K562 (cell line): ENCODE data around the gene SYMPK. TPM values are rescaled to one million over a fixed set of nuclear protein-coding genes. Genes with fewer than 3 reads are reported as not detected.

Experiments used
- BACH1 ChIP-seq: fragments of 200-800 bp; sonication (Bioruptor generic); IDR thresholded peaks from 2 replicates; pipeline ENCODE4 v1.6.1; 2016; ENCODE audit warnings: missing genetic modification characterization, missing compliant biosample characterization
- BRCA1 ChIP-seq, 2 experiments: fragments of 450-650 bp in 1 of 2; sonication (generic) in 1 of 2; formaldehyde crosslinking in 1 of 2; IDR thresholded peaks; 2 replicates each; pipeline versions ENCODE4 v1.5.0 to v1.6.1; 2017 to 2020; ENCODE audit warnings: mild to moderate bottlenecking in 1 of 2, missing genetic modification reagents in 1 of 2
- DDX20 ChIP-seq: fragments of 450-650 bp; IDR thresholded peaks from 2 replicates; pipeline ENCODE4 v1.6.1; 2016; ENCODE audit warnings: missing genetic modification characterization, low read depth, mild to moderate bottlenecking, missing compliant biosample characterization, moderate library complexity
- KAT8 ChIP-seq: fragments of 450-650 bp; IDR thresholded peaks from 2 replicates; pipeline ENCODE4 v1.6.1; 2016; ENCODE audit warnings: low read depth, mild to moderate bottlenecking
- POLR2G ChIP-seq: fragments of 200-400 bp; formaldehyde crosslinking; IDR thresholded peaks from 2 replicates; pipeline ENCODE4 v1.6.1; 2017; ENCODE audit warnings: low read depth, mild to moderate bottlenecking, antibody characterized with exemption, low read length, moderate library complexity
- RBM39 ChIP-seq: fragments of 200-400 bp; formaldehyde crosslinking; optimal IDR thresholded peaks from 2 replicates; pipeline ENCODE3; 2018; ENCODE audit warnings: low read depth, low read length
- TEAD2 ChIP-seq: fragments of 450-650 bp; IDR thresholded peaks from 2 replicates; pipeline ENCODE4 v1.6.1; 2016; ENCODE audit warnings: missing genetic modification characterization, control low read depth, missing compliant biosample characterization
- ZFX ChIP-seq: sonication (generic); formaldehyde crosslinking; IDR thresholded peaks from 2 replicates; pipeline ENCODE4 v1.8.0; 2022; ENCODE audit warnings: mild to moderate bottlenecking, missing genetic modification reagents, moderate library complexity
- ZNF165 ChIP-seq: fragments of 250-450 bp; sonication (Bioruptor Pico); IDR thresholded peaks from 2 replicates; pipeline ENCODE4 v1.4.0; 2020; ENCODE audit warnings: borderline replicate concordance
- ZNF551 ChIP-seq: fragments of 250-450 bp; sonication (Bioruptor Pico); IDR thresholded peaks from 2 replicates; pipeline ENCODE4 v1.5.0; 2021; ENCODE audit warnings: mild to moderate bottlenecking, moderate library complexity
- polyA plus RNA-seq, 8 experiments: library from polyadenylated mRNA; depleted of rRNA in 4 of 8; stranded (reverse) in 5 of 8; unstranded in 3 of 8; fragments of >200 nt; fragmentation: Nextera tagmentation in 2 of 8; fragmentation: Illumina TruSeq in 1 of 8; extraction: Ambion mirVana in 2 of 8; extraction: Trizol in 1 of 8; gene quantifications; 2 replicates each; pipeline versions ENCODE4 v1.2.1 to v1.2.3, GENCODE V29; 2011 to 2014; ENCODE audit warnings: inconsistent platforms in 1 of 8, missing spikeins in 1 of 8
- total RNA-seq, 7 experiments: library from RNA; depleted of rRNA in 6 of 7; stranded (reverse); fragments of >200 nt in 6 of 7; fragmentation: Illumina TruSeq in 2 of 7; extraction: Trizol in 2 of 7; gene quantifications; 2 replicates each; pipeline versions ENCODE4 v1.2.1 to v1.2.3, GENCODE V29; 2011 to 2021; ENCODE audit warnings: low replicate concordance in 1 of 7
- TF ChIP-seq, protein P1 (sequence below): sonication (generic); formaldehyde crosslinking; IDR thresholded peaks from 2 replicates; pipeline ENCODE4 v1.8.1; 2023; ENCODE audit warnings: mild to moderate bottlenecking, missing genetic modification reagents, moderate library complexity
- TF ChIP-seq, protein P2 (sequence below): IDR thresholded peaks from 2 replicates; pipeline ENCODE4 v1.6.1; 2016; ENCODE audit warnings: missing genetic modification characterization, missing compliant biosample characterization
- TF ChIP-seq, protein P3 (sequence below): fragments of 450-650 bp; formaldehyde crosslinking; IDR thresholded peaks from 2 replicates; pipeline ENCODE4 v1.4.0; 2022; ENCODE audit warnings: missing genetic modification characterization
- TF ChIP-seq, protein P4 (sequence below): fragments of 200-800 bp; sonication (Bioruptor generic); IDR thresholded peaks from 2 replicates; pipeline ENCODE4 v1.6.1; 2016; ENCODE audit warnings: missing genetic modification characterization, missing compliant biosample characterization
- TF ChIP-seq, protein P5 (sequence below): fragments of 250-450 bp; sonication (Bioruptor Pico); IDR thresholded peaks from 2 replicates; pipeline ENCODE4 v1.6.1; 2021; ENCODE audit warnings: mild to moderate bottlenecking

Gene SYMPK
- total and polyA plus RNA-seq, 9 of the 15 experiments (the other 6 are each of a cell fraction or from before 2014, with no cell fraction given) = 0.73 to 95.5 (median 58.4) TPM

DNA sequence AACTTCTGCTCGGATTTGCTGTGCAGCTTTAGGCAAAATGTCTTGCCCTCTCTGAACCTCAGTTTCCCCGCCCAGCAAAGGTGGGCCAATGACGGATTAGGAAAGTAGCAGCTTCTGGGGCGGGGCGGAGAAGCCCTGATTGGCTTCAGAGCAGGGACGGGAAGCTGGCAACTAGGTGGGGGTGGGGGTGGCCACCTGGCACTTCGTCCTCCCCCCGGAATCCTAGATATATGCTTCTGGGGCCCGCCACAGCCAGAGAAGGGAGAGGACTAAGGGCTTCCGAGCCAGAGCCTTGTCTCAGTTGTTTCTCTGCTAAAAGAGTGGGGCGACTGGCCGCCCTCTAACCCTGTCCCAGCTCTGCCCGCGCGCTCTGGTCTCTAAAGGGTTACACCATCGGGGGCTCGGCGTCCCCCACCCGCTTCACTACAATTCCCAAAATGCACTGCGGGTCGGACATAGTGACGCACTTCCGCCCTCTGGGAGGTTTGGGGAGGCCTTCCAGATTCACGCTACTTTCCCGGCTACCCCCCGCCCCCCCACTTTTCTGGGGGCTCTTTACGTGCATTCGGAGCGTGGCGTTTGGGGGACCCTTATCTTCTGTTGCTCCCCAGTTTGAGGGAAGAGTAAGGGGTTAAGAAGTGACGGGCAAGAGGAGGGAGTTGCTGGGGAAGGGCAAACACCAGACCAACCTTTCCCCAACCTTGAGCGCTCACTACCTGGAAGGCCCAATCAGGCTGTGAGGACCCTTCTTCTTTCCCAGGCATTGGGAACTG, 23.7 kb upstream of the SYMPK start (continued):
- TF ChIP-seq, protein P1, sequence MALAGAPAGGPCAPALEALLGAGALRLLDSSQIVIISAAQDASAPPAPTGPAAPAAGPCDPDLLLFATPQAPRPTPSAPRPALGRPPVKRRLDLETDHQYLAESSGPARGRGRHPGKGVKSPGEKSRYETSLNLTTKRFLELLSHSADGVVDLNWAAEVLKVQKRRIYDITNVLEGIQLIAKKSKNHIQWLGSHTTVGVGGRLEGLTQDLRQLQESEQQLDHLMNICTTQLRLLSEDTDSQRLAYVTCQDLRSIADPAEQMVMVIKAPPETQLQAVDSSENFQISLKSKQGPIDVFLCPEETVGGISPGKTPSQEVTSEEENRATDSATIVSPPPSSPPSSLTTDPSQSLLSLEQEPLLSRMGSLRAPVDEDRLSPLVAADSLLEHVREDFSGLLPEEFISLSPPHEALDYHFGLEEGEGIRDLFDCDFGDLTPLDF (CRISPR knock-in tag) = peak; percentile 78
- TF ChIP-seq BACH1 (tag) (no peak), BRCA1 (IDR thresholded peaks at IDR 0.05) (no peak), BRCA1 (CRISPR knock-in tag; IDR thresholded peaks at IDR 0.05) (no peak), KAT8 (no peak), RBM39 (no peak), ZNF165 (no peak), POLR2G (no peak; the same call in 1 of the 2 replicates), DDX20 (tag) (no peak), ZNF551 (CRISPR knock-in tag) (no peak), TEAD2 (no peak), ZFX (CRISPR knock-in tag) (peak; percentile 95)
- TF ChIP-seq, protein P2, sequence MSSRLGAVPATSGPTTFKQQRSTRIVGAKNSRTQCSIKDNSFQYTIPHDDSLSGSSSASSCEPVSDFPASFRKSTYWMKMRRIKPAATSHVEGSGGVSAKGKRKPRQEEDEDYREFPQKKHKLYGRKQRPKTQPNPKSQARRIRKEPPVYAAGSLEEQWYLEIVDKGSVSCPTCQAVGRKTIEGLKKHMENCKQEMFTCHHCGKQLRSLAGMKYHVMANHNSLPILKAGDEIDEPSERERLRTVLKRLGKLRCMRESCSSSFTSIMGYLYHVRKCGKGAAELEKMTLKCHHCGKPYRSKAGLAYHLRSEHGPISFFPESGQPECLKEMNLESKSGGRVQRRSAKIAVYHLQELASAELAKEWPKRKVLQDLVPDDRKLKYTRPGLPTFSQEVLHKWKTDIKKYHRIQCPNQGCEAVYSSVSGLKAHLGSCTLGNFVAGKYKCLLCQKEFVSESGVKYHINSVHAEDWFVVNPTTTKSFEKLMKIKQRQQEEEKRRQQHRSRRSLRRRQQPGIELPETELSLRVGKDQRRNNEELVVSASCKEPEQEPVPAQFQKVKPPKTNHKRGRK = no peak
- TF ChIP-seq, protein P3, sequence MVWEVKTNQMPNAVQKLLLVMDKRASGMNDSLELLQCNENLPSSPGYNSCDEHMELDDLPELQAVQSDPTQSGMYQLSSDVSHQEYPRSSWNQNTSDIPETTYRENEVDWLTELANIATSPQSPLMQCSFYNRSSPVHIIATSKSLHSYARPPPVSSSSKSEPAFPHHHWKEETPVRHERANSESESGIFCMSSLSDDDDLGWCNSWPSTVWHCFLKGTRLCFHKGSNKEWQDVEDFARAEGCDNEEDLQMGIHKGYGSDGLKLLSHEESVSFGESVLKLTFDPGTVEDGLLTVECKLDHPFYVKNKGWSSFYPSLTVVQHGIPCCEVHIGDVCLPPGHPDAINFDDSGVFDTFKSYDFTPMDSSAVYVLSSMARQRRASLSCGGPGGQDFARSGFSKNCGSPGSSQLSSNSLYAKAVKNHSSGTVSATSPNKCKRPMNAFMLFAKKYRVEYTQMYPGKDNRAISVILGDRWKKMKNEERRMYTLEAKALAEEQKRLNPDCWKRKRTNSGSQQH (CRISPR knock-in tag) = 0 out of 2 replicates have a peak, but pooled peaks have one; percentile 11
- TF ChIP-seq, protein P4, sequence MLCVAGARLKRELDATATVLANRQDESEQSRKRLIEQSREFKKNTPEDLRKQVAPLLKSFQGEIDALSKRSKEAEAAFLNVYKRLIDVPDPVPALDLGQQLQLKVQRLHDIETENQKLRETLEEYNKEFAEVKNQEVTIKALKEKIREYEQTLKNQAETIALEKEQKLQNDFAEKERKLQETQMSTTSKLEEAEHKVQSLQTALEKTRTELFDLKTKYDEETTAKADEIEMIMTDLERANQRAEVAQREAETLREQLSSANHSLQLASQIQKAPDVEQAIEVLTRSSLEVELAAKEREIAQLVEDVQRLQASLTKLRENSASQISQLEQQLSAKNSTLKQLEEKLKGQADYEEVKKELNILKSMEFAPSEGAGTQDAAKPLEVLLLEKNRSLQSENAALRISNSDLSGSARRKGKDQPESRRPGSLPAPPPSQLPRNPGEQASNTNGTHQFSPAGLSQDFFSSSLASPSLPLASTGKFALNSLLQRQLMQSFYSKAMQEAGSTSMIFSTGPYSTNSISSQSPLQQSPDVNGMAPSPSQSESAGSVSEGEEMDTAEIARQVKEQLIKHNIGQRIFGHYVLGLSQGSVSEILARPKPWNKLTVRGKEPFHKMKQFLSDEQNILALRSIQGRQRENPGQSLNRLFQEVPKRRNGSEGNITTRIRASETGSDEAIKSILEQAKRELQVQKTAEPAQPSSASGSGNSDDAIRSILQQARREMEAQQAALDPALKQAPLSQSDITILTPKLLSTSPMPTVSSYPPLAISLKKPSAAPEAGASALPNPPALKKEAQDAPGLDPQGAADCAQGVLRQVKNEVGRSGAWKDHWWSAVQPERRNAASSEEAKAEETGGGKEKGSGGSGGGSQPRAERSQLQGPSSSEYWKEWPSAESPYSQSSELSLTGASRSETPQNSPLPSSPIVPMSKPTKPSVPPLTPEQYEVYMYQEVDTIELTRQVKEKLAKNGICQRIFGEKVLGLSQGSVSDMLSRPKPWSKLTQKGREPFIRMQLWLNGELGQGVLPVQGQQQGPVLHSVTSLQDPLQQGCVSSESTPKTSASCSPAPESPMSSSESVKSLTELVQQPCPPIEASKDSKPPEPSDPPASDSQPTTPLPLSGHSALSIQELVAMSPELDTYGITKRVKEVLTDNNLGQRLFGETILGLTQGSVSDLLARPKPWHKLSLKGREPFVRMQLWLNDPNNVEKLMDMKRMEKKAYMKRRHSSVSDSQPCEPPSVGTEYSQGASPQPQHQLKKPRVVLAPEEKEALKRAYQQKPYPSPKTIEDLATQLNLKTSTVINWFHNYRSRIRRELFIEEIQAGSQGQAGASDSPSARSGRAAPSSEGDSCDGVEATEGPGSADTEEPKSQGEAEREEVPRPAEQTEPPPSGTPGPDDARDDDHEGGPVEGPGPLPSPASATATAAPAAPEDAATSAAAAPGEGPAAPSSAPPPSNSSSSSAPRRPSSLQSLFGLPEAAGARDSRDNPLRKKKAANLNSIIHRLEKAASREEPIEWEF (CRISPR knock-in tag) = no peak
- TF ChIP-seq, protein P5, sequence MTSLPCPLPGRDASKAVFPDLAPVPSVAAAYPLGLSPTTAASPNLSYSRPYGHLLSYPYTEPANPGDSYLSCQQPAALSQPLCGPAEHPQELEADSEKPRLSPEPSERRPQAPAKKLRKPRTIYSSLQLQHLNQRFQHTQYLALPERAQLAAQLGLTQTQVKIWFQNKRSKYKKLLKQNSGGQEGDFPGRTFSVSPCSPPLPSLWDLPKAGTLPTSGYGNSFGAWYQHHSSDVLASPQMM (CRISPR knock-in tag) = no peak
